GM23248 (cell line): ENCODE measurements around the gene TMC2.

Experiments used
- EZH2 ChIP-seq: fragments of 200-600 bp; sonication (generic); IDR thresholded peaks from 2 replicates; pipeline ENCODE4 v1.6.1; 2018; ENCODE audit warnings: antibody characterized with exemption, mild to moderate bottlenecking; ENCODE audit not compliant: insufficient read depth, poor library complexity, severe bottlenecking
- EZH2phosphoT487 ChIP-seq: fragments of 200-600 bp; sonication (generic); IDR thresholded peaks from 2 replicates; pipeline ENCODE4 v1.6.1; 2018; ENCODE audit warnings: antibody characterized with exemption, moderate library complexity, mild to moderate bottlenecking, low read depth; ENCODE audit not compliant: insufficient read depth

GRCh38 chr20:2527762-2528161 is 8.6 kb upstream of the TMC2 start:
- no peak for TF ChIP-seq EZH2
- TF ChIP-seq EZH2phosphoT487, result no peak
